Kidney glomerular epithelial cell (primary cell): Measurements from ENCODE around the gene NCAPG.
"Not testable (repeated sequence)": the region's sequence is repeated elsewhere in the genome, so short reads cannot be mapped to it uniquely, and the experiment has no call there.

ENCODE experiments used
- DNase-seq: peaks from one replicate; lab custom pipeline; 2025; lab: John Stamatoyannopoulos, UW

Gene NCAPG

DNA sequence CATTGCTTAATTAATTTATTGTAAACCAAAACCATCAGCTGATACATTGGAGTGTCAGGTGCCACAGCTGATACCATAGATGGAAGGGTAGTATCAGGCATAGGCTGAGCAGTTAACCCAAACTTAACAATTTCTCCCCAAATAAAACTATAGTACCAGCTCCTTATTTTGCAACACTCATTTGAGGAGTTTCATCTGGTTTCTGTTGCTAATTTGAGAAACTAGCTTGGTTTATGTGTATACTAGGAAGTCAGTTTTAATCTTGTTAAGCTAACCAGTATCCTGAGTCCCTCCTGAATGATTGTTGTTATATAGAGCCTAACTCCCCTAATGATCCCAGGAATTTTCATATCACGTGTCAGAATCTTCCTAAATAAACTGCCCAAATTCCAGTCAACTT, 13.0 kb upstream of the NCAPG start:
- DNase-seq: no peak

DNA sequence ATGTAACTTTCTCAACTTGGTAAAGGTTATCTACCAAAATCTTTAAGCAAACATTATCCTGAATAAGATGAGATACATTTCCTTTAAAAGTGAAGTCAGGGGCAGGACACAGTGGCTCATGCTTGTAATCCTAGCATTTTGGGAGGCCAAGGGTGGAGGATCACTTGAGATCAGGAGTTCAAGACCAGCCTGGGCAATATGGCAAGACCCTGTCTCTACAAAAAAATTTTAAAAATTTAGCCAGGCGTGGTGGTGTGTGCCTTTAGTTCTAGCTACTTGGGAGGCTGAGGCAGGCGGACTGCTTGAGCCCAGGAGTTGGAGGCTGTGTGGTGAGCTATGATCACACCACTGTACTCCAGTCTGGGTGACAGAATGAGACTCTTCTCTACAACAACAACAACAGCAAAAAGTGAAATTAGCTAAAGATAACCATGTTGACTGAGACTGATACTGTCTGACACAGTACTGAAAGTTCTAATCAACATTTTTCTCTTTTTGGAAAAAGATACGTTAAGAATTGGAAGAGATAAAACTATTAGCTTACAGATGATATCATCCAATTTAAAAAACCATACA, 5.1 kb upstream of the NCAPG start:
- no peak for DNase-seq

DNA sequence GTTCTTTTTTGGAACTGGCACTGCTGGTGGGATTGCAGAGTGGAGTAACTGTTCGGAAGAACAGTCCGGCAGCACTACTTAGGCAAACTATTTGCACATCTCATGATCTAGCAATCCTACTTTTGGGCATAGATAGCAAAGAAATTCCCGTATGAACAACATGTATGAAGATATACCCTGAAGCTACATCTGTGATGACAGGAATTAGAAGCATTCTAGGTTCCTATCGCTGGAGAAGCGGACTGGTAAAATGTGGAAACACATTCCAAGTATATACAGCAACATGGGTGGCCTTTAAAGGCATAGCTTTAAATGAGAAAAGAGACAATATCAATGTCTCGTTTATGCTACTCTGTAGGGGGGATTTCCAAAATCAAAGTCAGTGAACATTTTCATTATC, 3.3 kb upstream of the NCAPG start:
- DNase-seq: no peak

DNA sequence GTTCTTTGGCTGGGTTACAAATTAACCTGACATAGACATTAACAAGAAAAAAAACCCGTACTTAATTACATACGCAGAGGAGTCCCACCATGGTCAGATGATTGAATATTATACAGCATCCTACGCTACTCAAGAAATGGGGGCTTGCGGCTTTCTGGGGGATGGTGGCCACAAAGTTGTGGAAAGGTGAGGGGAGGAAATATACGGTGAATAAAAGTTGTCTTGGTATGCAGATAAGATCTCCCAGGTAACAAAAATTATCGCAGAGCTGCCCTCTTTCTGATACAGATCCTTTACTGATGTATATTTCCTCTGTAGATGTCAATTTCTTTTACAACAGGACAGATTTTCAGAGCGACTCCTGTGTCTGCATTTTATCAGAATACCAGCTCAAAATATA, 1.1 kb upstream of the NCAPG start:
- no peak for DNase-seq

DNA sequence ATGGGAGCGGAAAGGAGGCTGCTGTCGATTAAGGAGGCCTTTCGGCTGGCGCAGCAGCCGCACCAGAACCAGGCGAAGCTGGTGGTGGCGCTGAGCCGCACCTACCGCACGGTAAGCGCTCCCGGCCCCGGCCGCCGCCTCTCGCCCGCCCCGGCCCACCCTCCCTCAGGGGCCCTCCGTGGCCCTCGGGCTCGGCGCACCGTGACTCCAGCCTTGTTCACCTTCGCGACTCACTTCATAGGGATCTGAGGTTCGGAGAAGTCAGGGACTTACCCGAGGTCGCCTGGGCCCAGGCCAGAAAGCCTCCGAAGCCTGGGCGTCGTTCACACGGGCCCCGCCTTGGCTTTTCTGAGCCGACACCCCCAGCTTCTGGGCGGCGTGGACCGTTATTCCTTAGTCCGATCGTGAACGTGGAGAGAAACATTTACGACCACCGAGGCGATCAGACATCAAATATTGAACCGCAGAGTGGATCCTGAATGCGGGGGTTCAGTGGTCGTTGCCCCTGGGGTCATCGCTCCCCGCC, 362 bp downstream of the NCAPG start:
- DNase-seq: no peak

DNA sequence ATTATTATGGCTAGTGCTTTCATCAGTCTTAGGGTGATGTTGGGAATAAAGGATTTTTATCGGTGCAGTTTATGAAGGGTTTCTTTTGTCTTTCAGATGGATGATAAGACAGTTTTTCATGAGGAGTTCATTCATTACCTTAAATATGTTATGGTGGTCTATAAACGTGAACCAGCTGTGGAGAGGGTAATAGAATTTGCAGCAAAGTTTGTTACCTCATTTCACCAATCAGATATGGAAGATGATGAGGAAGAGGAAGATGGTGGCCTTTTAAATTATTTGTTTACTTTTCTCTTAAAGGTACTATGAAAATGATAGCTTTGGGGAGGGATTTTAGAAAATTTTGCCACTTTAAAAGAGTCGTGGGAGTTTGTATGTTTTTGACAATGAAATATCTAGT, 1.3 kb downstream of the NCAPG start:
- DNase-seq: no peak

DNA sequence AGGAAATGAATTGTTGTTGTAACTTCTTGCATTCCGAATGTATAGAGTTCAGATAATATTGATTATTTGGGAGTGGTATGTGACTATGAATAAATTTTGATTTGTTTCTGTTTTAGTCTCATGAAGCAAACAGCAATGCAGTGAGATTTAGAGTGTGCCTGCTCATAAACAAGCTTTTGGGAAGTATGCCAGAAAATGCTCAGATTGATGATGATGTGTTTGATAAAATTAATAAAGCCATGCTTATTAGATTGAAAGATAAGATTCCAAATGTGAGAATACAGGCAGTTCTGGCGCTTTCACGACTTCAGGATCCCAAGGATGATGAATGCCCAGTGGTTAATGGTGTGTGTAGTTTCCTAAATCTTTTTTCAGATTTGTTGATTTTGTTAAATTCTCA, 2.0 kb downstream of the NCAPG start:
- DNase-seq: no peak

DNA sequence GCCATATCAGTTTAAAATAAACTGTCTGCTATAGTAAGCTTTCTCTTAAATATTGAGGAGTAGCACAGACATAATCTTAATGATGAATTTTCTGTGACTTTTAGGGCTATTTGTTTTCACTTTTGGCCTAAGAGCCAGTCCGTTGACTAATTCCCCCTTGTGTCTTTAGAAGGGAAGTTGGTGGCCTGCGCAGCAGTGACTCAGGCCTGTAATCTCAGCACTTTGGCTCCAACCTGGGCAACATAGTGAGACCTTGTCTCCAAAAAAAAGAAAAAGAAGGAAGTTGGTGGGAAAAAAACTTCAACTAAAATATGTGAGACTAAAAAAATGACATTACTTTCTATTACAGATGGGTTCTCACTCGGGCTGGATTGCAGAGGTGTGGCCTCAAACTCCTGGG, 3.4 kb downstream of the NCAPG start:
- DNase-seq: no peak

DNA sequence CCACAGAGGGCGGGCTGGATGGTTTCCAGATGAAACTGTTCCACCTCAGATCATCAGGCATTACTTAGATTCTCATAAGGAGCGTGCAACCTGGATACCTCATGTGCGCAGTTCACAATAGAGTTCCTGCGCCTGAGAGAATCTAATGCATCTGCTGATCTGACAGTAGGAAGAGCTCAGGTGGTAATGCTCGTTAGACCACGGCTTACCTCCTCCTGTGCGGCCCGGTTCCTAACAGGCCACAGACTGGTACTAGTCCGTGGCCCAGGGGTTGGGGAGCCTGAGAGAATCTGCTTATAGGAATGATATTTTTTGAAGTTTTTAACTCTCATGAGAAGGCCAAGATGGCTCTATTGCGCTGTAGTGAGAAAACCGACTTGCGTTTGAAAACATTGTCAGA, 5.4 kb downstream of the NCAPG start:
- DNase-seq: no peak

DNA sequence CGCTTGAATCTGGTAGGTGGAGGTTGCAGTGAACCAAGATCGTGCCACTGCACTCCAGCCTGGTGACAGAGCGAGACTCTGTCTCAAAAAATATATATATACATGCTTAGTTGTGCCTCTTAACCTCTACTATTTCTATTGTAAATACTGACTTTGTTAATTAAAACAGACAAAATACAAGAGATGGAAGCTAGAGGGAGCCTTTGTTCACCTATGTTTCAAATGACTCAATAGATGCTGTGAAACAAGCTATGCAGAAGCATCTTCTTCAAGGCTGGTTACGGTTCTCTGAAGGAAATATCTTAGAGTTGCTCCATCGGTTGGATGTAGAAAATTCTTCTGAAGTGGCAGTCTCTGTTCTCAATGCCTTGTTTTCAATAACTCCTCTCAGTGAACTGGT, 6.2 kb downstream of the NCAPG start:
- DNase-seq: peak; percentile 69

DNA sequence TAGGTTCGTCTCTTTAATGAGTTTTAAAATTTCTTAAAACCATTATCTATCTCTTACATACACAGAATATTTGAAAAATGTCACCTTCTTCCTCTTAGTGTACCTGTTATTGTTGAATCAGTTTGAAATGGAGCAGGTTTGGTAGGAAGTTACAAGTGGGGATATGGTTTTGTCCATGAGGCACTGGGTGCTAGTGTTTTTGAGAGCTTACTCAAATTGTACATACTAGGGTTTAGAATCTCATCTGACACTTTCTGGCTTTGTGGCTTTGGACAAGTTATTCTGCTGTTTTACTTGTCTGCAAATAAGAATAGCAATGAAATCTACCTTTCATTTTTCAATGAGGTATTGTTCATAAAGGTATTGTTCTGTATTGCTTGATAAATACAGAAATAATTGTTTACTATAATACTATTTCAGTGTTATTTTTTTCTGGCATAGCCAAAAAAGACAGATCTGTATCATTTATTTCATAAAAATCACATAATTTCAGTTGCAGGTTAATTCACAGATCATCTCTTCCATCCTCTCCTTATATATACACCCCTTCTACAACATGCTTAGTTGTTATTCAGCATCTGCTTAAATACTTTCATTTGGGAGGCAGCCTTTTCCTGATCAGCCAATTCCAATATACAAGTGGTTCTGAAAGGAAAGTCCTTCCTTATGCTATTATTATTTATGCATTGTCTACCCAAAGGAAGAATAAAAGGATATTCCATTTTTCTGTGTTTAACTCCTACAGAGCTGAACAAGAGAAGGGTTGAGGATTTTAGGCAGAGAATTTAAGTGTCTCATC, 13.3 kb downstream of the NCAPG start:
- no peak for DNase-seq

DNA sequence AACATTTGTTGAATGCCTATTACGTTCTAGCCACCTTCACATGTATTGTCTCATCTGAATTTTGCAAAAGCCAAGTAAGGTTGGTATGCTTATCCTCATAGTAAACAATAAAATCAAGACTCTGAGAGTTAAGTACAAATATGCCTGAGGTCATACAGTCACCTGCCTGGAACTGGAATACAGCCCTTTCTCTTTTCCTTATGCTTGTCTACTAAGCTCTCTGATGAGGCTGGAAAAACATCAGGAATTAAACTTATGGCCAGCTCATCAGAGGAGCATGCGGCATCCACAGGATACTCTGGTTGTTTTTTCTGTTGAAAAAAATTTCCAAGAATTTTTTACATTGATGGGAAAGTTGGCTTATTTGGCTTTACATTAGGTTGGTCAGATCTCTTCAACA, 35.5 kb downstream of the NCAPG start:
- DNase-seq: no peak

DNA sequence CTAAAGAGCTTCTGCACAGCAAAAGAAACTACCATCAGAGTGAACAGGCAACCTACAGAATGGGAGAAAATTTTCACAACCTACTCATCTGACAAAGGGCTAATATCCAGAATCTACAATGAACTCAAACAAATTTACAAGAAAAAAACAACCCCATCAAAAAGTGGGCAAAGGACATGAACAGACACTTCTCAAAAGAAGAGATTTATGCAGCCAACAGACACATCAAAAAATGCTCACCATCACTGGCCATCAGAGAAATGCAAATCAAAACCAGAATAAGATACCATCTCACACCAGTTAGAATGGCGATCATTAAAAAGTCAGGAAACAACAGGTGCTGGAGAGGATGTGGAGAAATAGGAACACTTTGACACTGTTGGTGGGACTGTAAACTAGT, 39.5 kb downstream of the NCAPG start:
- not testable (repeated sequence) for DNase-seq

DNA sequence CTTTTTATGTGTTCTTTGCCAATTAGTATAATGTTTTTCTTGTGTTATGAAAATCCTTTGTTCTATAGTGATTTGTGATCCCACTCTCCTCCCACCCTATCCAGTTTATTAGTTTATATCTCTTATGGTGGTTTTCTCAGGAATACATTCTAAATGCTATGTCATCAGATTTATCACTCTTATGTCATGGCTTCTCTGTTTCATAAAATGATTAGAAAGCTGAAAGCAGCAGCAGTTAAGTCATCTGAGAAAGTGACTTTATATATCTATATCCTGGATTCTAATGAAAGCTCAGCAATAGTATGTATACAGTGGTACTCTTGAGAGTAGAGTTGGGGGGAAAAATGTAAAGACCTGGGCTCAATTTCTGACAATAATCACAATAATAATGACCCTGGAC, 41.2 kb downstream of the NCAPG start:
- DNase-seq: no peak

DNA sequence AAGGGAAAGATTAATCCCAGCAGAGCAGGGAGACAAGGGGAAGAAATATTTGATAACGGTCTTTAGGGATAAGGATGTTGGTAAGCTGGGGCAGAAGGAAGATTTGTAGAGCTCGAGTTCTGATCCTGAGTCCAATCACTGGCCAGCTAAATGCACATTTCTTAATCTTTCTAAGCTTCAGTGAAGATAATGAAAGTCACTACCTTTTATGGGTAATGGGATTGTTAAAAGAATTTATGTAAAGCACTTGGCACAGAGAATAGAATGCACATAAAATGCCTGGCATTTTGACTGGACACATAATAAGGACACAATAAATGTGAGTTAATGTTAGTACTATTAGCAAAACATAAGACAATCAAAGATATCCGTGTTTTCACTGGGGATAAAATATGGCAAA, 43.3 kb downstream of the NCAPG start:
- DNase-seq: no peak

DNA sequence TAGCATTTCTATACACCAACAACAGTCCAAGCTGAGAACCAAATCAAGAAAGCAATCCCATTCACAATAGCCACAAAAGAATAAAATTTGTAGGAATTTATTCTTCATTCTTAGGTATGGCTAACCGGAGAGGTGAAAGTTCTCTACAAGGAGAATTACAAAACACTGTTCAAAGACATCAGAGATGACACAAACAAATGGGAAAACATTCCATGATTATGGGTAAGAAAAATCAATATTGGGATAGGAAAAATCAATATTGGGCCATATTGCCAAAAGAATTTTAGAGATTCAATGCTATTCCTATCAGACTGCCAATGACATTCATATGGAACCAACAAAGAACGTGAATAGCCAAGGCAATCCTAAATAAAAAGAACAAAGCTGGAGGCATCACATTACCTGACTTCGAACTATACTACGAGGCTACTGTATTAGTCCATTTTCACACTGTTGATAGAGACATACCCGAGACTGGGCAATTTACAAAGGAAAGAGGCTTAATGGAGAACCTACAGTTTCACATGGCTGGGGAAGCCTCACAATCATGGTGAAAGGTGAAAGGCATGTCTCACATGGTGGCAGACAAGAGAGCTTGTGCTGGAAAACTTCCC, 49.1 kb downstream of the NCAPG start:
- no peak for DNase-seq

DNA sequence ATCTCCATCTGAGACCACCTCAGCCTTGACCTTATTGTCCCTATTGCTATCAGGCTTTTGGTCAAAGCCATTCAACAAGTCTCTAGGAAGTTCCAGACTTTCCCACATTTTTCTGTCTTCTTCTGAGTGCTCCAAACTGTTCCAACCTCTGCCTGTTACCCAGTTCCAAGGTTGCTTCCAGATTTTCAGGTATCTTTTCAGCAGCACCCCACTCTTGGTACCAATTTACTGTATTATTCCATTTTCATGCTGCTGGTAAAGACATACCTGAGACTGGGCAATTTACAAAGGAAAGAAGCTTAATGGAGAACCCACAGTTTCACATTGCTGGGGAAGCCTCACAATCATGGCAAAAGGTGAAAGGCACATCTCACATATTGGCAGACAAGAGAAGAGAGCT, 51.1 kb downstream of the NCAPG start:
- not testable (repeated sequence) for DNase-seq

DNA sequence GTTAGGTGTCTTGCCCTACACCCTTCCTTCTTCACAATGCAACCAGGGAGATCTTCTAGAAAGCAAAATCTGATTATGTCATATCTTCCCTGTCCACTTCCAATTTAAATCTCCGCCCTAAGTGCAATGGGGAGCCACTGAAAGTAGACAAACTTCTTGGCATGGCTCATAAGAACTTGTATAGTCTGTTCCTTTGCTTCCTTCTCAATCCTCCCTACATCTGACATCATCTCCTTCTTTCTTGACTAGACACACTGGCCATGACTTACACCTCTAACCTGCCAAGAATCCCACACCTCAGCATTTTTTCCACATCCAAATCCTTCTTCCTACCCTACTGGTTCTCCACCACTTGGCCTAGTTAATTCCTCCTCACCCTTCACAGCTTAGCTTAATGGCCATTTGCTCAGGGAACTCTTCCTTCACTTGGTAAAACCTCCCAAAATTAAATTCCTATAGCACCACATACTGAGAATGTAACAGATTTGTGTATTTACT, 55.1 kb downstream of the NCAPG start:
- DNase-seq: no peak

DNA sequence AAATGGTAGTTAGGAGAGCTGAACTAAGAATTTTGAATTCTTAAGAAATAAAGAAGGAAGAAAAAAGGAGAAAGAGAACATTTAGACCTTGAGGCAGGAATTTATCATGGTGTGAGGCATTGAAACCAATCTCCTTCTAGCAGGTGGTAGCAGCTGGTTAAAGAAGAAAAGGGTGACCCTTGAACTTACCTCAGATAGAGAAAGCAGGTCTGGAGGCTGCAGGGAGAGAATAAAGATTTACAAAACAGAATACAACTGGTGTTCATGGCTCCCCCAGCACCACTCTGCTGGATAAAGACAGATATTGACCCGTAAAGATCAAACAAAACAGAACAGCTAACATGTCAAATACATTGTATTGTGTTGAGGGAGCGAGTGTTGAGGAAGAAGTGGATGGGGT, 56.0 kb downstream of the NCAPG start:
- DNase-seq: no peak

DNA sequence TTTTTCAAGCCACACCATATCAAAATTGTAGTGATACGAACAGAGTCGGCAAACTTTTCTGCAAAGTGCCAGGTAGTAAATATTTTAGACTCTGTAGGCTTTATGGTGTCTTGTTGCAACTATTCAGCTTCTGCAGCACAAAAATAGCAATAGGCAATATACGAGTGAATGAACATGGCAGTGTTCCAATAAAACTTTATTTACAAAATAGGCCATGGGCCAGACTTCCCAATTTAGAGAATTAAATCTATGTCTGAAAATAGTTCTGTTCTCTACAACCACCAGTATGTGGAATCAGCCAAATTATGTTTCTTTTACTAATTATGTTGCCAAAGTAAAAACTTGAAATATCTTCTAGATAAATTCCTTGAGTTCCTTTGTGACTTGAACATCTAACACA, 56.5 kb downstream of the NCAPG start:
- DNase-seq: no peak

DNA sequence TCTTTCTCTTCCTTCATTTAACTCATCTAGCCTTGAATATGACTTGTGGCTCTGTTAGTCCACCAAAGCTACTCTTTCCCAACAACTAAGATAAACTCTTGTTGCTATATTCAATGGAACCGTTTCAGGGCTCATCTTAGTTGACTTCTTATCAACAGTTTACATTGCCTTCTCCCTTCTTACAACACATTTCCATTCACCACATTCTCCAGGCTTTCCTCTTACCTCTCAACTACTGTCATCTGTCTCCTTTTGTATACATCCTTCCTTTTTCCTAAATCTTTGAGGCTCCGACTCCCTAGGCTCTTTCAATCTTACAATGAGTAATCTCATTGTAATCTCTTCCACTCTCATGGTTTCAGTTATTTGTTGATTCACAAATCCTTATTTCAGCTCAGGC, 58.5 kb downstream of the NCAPG start:
- DNase-seq: no peak

DNA sequence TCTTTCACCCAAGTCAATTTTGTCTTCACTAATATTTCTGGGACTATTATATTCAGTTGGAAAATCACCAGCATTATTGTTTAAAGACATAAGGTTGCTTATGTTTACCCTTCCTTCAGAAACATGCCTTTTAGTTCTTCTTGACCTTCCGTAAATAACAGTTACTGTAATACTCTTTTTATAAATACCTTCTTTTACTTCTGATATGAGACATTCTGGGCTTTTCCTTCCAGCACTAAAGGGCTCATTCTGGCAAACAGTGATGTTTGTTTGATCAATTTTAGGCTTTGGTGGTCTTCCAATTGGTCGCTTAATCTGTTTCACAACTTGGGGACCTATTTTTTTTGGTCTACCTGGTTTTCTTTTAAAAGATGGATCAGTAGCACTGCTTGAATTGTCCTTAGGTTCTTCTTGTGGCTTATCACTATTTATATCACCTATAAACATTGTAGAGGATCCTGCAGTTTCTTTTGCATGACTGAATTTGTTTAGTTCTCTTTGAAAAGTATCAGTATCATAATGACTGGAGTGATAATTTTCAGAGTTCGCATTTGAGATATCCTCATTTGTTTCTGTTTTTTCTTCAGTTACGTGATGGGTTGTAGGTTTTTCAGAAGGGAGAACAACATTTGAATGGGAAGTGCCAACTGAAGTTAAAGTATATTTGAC, 64.8 kb downstream of the NCAPG start:
- DNase-seq: no peak

DNA sequence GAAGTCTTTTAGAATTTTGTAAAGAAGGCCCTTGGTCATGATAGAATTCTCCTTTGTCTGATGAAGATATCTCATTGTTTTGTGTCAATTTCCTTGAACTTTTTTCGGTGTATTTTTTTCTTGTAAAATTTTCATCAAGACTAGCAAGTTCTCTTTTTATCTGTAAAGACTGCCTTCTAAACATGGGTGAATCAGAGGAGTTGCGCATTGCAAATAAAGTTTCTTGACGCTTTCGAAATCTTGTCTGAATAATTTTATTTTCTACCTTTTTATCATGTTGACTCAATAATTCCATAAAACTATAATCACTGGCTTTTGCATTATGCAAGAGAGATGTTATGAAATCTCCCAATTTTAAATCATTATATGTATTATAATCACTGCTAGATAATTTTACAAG, 66.2 kb downstream of the NCAPG start:
- no peak for DNase-seq
